KOPT-K1 (cell line): ENCODE results near the gene ACTG2.
"Not testable (repeated sequence)": the region's sequence is repeated elsewhere in the genome, so short reads cannot be mapped to it uniquely, and the experiment has no call there.

ENCODE experiments used
- H3K27ac ChIP-seq: fragments of 200-600 bp; sonication (generic); 2 replicates; pipeline ENCODE4 v1.5.1; 2016; ENCODE audit warnings: antibody characterized with exemption, mild to moderate bottlenecking, low read depth, low read length; ENCODE audit not compliant: poor library complexity, severe bottlenecking
- H3K36me3 ChIP-seq: fragments of 200-600 bp; sonication (generic); 2 replicates; pipeline ENCODE4 v1.5.1; 2017; ENCODE audit warnings: antibody characterized with exemption, mild to moderate bottlenecking, low read length, moderate library complexity; ENCODE audit not compliant: insufficient read depth
- H3K9me3 ChIP-seq: fragments of 200-600 bp; sonication (generic); 2 replicates; pipeline ENCODE4 v1.5.1; 2017; ENCODE audit warnings: antibody characterized with exemption, low read length, mild to moderate bottlenecking; ENCODE audit not compliant: insufficient read depth, poor library complexity, severe bottlenecking

Gene ACTG2

GRCh38 chr2:73892631-73893329 lies at the start of gene ACTG2:
TSS of gene ACTG2 (plus strand) at chr2:73893008. CDS start at chr2:73901312, 8,304 bp downstream.
- H3K27ac ChIP-seq: no peak within 1 kb of the TSS

GRCh38 chr2:73844087-73844486 lies 48.7 kb upstream of the ACTG2 start:
- Histone ChIP-seq H3K36me3 (peaks cover 90% of the 10 kb centered on the region), H3K27ac (no peak overlapping the region), H3K9me3 (no peaks in the 10 kb centered on the region)

More at GRCh38 chr2:73892631-73893329, at the start of gene ACTG2:
- H3K9me3 ChIP-seq: no peaks in the 10 kb centered on the region
- no peaks in the 10 kb centered on the region for H3K36me3 ChIP-seq

GRCh38 chr2:73850009-73850408 lies 42.8 kb upstream of the ACTG2 start:
- Histone ChIP-seq H3K27ac (no peak overlapping the region), H3K9me3 (no peaks in the 10 kb centered on the region), H3K36me3 (peaks cover 97% of the 10 kb centered on the region)

GRCh38 chr2:73851274-73851673 lies 41.5 kb upstream of the ACTG2 start:
- no peaks in the 10 kb centered on the region for H3K9me3 ChIP-seq
- H3K27ac ChIP-seq: no peak overlapping the region
- H3K36me3 ChIP-seq: peaks cover 97% of the 10 kb centered on the region

- H3K27ac ChIP-seq: no peak overlapping the region
- H3K36me3 ChIP-seq: peaks cover 97% of the 10 kb centered on the region
- H3K9me3 ChIP-seq: no peaks in the 10 kb centered on the region
Measured at GRCh38 chr2:73852020-73852419, 40.8 kb upstream of the ACTG2 start.

GRCh38 chr2:73855526-73855925 lies 37.3 kb upstream of the ACTG2 start:
- peaks cover 93% of the 10 kb centered on the region for H3K36me3 ChIP-seq
- no peaks in the 10 kb centered on the region for H3K9me3 ChIP-seq
- H3K27ac ChIP-seq: no peak overlapping the region

- peaks cover 94% of the 10 kb centered on the region for H3K36me3 ChIP-seq
- H3K9me3 ChIP-seq: no peaks in the 10 kb centered on the region
- no peak overlapping the region for H3K27ac ChIP-seq
Measured at GRCh38 chr2:73856214-73856613, 36.6 kb upstream of the ACTG2 start.

- Histone ChIP-seq H3K9me3 (no peaks in the 10 kb centered on the region), H3K27ac (no peak overlapping the region), H3K36me3 (peaks cover 93% of the 10 kb centered on the region)
Measured at GRCh38 chr2:73859721-73860586, 32.9 kb upstream of the ACTG2 start.

- Histone ChIP-seq H3K9me3 (no peaks in the 10 kb centered on the region), H3K36me3 (peaks cover 87% of the 10 kb centered on the region), H3K27ac (no peak overlapping the region)
Measured at GRCh38 chr2:73862987-73863386, 29.8 kb upstream of the ACTG2 start.

GRCh38 chr2:73868204-73868978 lies 24.4 kb upstream of the ACTG2 start:
- no peak overlapping the region for H3K27ac ChIP-seq
- no peaks in the 10 kb centered on the region for H3K9me3 ChIP-seq
- H3K36me3 ChIP-seq: peaks cover 39% of the 10 kb centered on the region

- Histone ChIP-seq H3K36me3 (peaks cover 22% of the 10 kb centered on the region), H3K27ac (no peak overlapping the region), H3K9me3 (no peaks in the 10 kb centered on the region)
Measured at GRCh38 chr2:73870084-73870483, 22.7 kb upstream of the ACTG2 start.

- no peaks in the 10 kb centered on the region for H3K9me3 ChIP-seq
- H3K27ac ChIP-seq: no peak overlapping the region
- H3K36me3 ChIP-seq: no peaks in the 10 kb centered on the region
Measured at GRCh38 chr2:73877071-73877802, 15.6 kb upstream of the ACTG2 start.

GRCh38 chr2:73877984-73878383 lies 14.8 kb upstream of the ACTG2 start:
- H3K27ac ChIP-seq, H3K36me3 ChIP-seq, H3K9me3 ChIP-seq: not testable (repeated sequence)

- Histone ChIP-seq H3K9me3 (no peaks in the 10 kb centered on the region), H3K27ac (no peak overlapping the region), H3K36me3 (no peaks in the 10 kb centered on the region)
Measured at GRCh38 chr2:73885406-73885805, 7.4 kb upstream of the ACTG2 start.
